ENCODE results near the gene KNDC1.

The KNDC1 gene

DNA sequence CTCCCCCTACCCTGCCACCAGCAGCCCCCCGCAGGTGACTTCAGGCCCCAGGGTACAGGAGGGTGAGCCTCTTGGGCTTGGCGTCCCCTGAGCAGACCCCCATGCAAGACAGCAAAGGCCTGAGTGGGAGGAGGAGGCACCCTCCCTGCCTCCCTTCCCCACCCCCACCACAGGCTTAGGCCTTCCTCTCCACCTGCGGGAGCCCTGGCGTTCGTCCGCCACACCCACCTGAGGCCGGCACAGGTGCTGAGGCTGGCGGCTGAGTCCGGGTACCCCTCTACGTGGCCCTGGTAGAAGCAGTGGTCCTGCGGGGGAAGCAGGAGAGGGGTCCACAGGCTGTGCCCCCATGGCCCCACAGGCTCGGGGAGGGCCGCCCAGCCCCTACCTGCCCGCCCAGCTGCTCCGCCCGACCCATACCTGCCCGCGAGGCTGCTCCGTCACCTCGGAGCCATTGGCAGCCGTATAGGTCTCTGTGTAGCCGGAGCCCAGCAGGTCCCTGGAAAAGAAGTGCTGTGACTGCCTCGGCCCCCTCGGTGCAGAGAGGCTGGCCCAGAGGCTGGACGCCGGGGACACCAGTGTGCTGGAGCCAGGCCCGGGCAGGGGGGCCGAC is 113.6 kb downstream of the KNDC1 start:
- DNase-seq (ENCODE audit: low read depth in 3 of 3, low spot score in 1 of 3), result no peak

DNA sequence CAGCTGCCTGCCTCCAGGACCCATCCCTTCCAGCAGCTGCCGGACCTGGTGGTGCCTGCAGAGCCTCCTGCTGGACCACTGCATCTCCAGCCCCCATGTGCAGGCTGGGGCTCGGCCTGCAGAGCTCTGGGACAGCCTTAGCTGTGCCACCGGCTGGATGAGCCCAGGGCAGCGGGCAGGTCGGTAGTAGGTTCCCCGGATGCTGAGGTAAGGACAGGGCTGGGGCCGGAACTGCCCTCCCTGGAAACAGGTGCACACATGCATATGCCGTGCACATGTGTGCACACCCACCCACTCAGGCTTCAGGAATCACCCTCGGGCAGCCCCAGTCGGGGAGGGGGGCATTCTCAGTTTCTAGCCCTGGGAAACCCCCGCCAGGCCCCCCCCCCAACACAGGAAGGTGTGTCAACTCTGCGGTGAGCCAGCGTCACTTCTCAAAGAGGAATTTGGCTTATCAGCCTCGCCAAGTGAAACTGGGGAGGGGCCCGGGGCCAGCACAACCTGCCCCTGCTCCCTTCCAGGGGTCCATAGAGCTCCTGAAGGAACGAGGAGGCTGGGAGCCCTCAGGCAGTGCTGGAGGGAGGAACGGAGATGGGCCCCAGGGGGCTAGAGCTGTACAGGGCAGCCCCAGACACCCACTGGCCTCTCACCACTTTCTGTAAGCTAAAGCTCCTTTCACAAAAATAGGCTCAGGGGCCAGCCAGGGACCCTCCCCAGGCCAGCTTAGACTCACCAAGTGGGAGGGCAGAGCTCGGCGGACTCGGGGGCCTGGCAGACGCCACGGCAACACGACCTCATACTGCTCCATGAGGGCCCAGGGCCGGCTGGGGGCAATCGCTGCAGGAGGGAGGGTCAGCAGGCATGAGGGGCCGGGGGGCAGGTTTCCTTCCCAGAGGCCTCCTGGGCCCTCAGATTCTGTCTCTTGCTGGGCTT is 115.0 kb downstream of the KNDC1 start:
- peak; percentile 59 to 67 (median 66) for DNase-seq (ENCODE audit: low read depth in 3 of 3, low spot score in 1 of 3)

- no peak for DNase-seq (ENCODE audit: low read depth in 3 of 3, low spot score in 1 of 3)
Observed at GRCh38 chr10:133275684-133276092, 115.7 kb downstream of the KNDC1 start.
